Measurements from ENCODE around the gene EYS. TPM values are rescaled to one million over a fixed set of nuclear protein-coding genes. Genes with fewer than 3 reads are reported as not detected.

Gene EYS
- total RNA-seq, 1 experiment from 2014 or later: not detected

- no peaks in the 10 kb centered on the region; a peak in 1 of 4 replicates for H3K9me3 ChIP-seq (ENCODE audit: control insufficient read depth in 1 of 2, insufficient read depth in 1 of 2, low read depth in 1 of 2, low read length in 2 of 2)
- H3K9me2 ChIP-seq (ENCODE audit: insufficient read depth): no peaks in the 10 kb centered on the region
- no peaks in the 10 kb centered on the region for H3K4me1 ChIP-seq (ENCODE audit: control insufficient read depth in 1 of 2, insufficient read depth in 2 of 2, low read length in 2 of 2)
- DNase-seq (ENCODE audit: low read depth, low spot score) (no peak), ATAC-seq (no peak)
- H2AFZ ChIP-seq (ENCODE audit: low read depth, low read length, poor library complexity, severe bottlenecking): no peak overlapping the region
- no peak overlapping the region for H3K4me2 ChIP-seq (ENCODE audit: low read length)
- ChIA-PET RAD21 (ENCODE audit: low non-redundant PET in 1 of 2, low total read pairs in 2 of 2, uncharacterized antibody in 2 of 2, unreplicated experiment in 2 of 2) (no interaction called here), POLR2A (no interaction called here), CTCF (interaction anchor here (1.6 kb wide), 1 partner anchor 332 kb away, joined by 3 read pairs; no protein-coding TSS in a partner anchor)
- no TSS peak for BruUV-seq (replicated peaks)
- no peaks in the 10 kb centered on the region for H3K27me3 ChIP-seq (ENCODE audit: insufficient read depth, low read length)
- H3K9ac ChIP-seq (ENCODE audit: low read length): no peak overlapping the region
- H3K79me2 ChIP-seq (ENCODE audit: insufficient read depth, low read length): no peaks in the 10 kb centered on the region
- H4K20me1 ChIP-seq (ENCODE audit: insufficient read depth): no peaks in the 10 kb centered on the region
- H3K36me3 ChIP-seq (ENCODE audit: control insufficient read depth in 1 of 2, insufficient read depth in 2 of 2, low read length in 2 of 2): no peaks in the 10 kb centered on the region
- no peak overlapping the region for H3K27ac ChIP-seq (ENCODE audit: low read depth, low read length)
- no peak for TF ChIP-seq ELF1 (IDR thresholded peaks at IDR 0.05; ENCODE audit: borderline replicate concordance, low read depth)
- TF ChIP-seq EZH2phosphoT487 (IDR thresholded peaks at IDR 0.05; ENCODE audit: borderline replicate concordance): no peak
- TF ChIP-seq ZFX (IDR thresholded peaks at IDR 0.05): no peak
- no peak for TF ChIP-seq POLR2A (IDR thresholded peaks at IDR 0.05; ENCODE audit: borderline replicate concordance, extremely low read depth, insufficient read depth, insufficient read length)
- no peak for TF ChIP-seq TCF7L2 (IDR thresholded peaks at IDR 0.05; ENCODE audit: borderline replicate concordance, extremely low read depth, insufficient read depth, insufficient read length)
- TF ChIP-seq CBX3 (IDR thresholded peaks at IDR 0.05; ENCODE audit: low read depth): no peak
- no peak for TF ChIP-seq EZH2 (IDR thresholded peaks at IDR 0.05)
- TF ChIP-seq REST (IDR thresholded peaks at IDR 0.05; ENCODE audit: low read depth): no peak
- no peak for TF ChIP-seq SIN3A (IDR thresholded peaks at IDR 0.05; ENCODE audit: low read depth)
- no peak for TF ChIP-seq SRF (IDR thresholded peaks at IDR 0.05; ENCODE audit: low read depth)
- no peak for TF ChIP-seq SP1 (IDR thresholded peaks at IDR 0.05; ENCODE audit: low read depth)
- TF ChIP-seq RAD21 (IDR thresholded peaks at IDR 0.05; ENCODE audit: low read depth): no peak
- TF ChIP-seq JUND (IDR thresholded peaks at IDR 0.05): no peak
- TF ChIP-seq ZNF274 (IDR thresholded peaks at IDR 0.05; ENCODE audit: low read depth, low read length): no peak
- no peak for TF ChIP-seq ZBTB33 (IDR thresholded peaks at IDR 0.05; ENCODE audit: extremely low read depth, insufficient replicate concordance, low read length)
- no peak for TF ChIP-seq CEBPB (IDR thresholded peaks at IDR 0.05; ENCODE audit: low read depth)
- no peak for TF ChIP-seq POLR2AphosphoS5 (IDR thresholded peaks at IDR 0.05; ENCODE audit: low read depth, low read length)
- no peak for TF ChIP-seq ATF3 (IDR thresholded peaks at IDR 0.05)
- no peak for TF ChIP-seq EGR1 (IDR thresholded peaks at IDR 0.05; ENCODE audit: low read depth)
- TF ChIP-seq FOSL1 (IDR thresholded peaks at IDR 0.05; ENCODE audit: low read depth): no peak
- intact Hi-C loops (cut with micrococcal nuclease): no loop called here
- no peak overlapping the region for H3K4me3 ChIP-seq (replicated peaks in 1 of 2; ENCODE audit: low read depth in 1 of 2, low read length in 2 of 2)
Observed at GRCh38 chr6:63998991-63999390, 1708.0 kb downstream of the EYS start.
